ENCODE data around the gene GABPB1. TPM values are rescaled to one million over a fixed set of nuclear protein-coding genes. Genes with fewer than 3 reads are reported as not detected.

Gene GABPB1
- total and polyA plus RNA-seq, 2 donors, result 10.0 to 47.2 TPM

DNA sequence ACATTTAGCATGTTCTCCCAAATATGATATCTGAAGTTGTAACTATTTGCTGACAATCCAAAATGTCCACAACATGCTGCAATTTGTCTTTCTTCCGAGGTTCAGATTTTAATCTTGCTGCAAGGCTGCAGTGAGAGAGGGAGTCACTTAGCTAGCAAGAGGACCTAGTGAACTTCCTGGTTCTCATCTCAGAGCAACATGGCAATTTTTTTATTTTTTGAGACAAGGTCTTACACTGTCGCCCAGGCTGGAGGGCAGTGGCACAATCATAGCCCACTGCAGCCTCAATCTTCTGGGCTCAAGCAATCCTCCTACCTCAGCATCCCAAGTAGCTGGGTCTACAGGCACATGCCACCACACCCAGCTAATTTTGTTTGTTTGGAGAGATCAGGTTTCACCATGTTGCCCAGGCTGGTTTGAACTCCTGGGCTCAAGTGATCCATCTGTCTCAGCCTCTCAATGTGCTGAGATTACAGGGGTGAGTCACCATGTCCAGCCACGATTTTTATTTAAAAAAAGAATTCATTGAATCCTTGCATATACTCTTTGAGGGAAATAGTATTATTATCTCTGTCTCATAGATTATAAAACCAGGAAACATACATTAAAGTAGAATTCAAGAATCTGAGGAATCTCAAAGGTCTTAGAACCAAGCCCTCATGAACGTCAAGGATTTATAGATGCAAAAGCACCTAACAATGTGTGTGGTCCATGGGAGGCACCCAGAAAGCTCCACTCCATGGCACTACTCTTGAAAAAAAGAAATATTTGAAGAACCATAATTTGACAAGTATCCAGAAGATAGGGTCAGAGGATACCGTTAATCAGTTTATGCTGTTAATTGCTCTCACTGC is 98.6 kb downstream of the GABPB1 start:
- H3K36me3 ChIP-seq (ENCODE audit: insufficient read depth), result no peaks in the 10 kb centered on the region
- H3K4me1 ChIP-seq (ENCODE audit: insufficient read depth), result peaks cover 1% of the 10 kb centered on the region
- 56% methylated on average over 5 of the region's 5 CpGs for WGBS
- no peak overlapping the region for H3K4me3 ChIP-seq (ENCODE audit: low read depth, low read length)
- H3K27ac ChIP-seq (ENCODE audit: low read depth), result no peak overlapping the region
- no peak for DNase-seq (ENCODE audit: extremely low spot score)

DNA sequence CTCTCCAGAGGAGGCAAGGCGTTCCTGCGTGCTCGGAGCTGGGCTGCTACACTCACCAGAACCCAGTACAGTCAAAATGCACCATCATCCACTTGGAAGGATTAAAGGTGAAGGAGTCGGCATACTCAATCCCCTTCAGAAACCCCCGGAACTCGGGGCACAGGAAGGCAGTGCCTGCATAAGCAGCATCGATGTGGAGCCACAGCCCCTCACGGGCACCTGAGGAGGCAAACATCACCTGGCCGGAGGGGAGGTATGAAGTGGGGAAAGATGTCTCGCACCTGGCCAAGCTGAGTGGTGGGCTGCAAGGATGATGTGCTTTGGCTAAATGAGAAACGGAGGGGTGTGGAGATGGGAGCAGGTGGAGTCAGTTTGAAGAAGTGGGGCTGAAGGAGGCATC is 102.4 kb downstream of the GABPB1 start:
- H3K4me1 ChIP-seq (ENCODE audit: insufficient read depth), result peaks cover 1% of the 10 kb centered on the region
- DNase-seq (ENCODE audit: extremely low spot score), result no peak
- H3K4me3 ChIP-seq (ENCODE audit: low read depth, low read length), result no peak overlapping the region
- 96% methylated on average over 11 of the region's 11 CpGs for WGBS
- H3K27ac ChIP-seq (ENCODE audit: low read depth), result no peak overlapping the region
- no peaks in the 10 kb centered on the region for H3K36me3 ChIP-seq (ENCODE audit: insufficient read depth)

DNA sequence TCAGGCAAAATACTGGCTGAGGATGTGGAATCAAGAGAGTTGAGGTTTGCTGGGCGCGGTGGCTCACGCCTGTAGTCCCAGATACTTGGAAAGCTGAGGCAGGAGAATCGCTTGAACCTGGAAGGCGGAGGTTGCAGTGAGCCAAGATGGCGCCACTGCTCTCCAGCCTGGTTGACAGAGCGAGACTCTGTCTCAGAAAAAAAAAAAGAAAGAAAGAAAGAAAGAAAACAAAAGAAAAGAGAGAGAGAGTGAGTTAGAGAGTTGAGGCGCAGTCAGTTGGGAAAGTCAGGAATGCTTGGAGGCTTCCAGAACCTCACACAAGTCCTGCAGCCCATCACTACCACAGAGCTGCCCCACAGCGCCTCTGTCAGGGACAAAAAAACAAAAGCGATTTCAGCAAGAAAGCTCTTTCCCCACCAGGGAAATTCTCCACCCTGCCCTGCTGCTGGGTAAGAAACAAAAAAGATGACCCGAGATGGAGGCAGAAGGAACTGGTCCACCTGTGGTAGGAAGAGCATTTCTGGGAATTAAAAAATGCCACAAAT is 103.3 kb downstream of the GABPB1 start:
- Histone ChIP-seq H3K27ac (ENCODE audit: low read depth) (no peak overlapping the region), H3K4me1 (ENCODE audit: insufficient read depth) (no peaks in the 10 kb centered on the region), H3K4me3 (ENCODE audit: low read depth, low read length) (no peak overlapping the region), H3K36me3 (ENCODE audit: insufficient read depth) (no peaks in the 10 kb centered on the region)
- 96% methylated on average over 11 of the region's 11 CpGs for WGBS
- no peak for DNase-seq (ENCODE audit: extremely low spot score)

GRCh38 chr15:50250760-50251394 is 104.1 kb downstream of the GABPB1 start:
- 55% methylated on average over 6 of the region's 6 CpGs for WGBS
- H3K27ac ChIP-seq (ENCODE audit: low read depth), result no peak overlapping the region
- DNase-seq (ENCODE audit: extremely low spot score), result no peak
- no peak overlapping the region for H3K4me3 ChIP-seq (ENCODE audit: low read depth, low read length)
- no peaks in the 10 kb centered on the region for H3K4me1 ChIP-seq (ENCODE audit: insufficient read depth)
- no peaks in the 10 kb centered on the region for H3K36me3 ChIP-seq (ENCODE audit: insufficient read depth)

GRCh38 chr15:50249704-50250103 is 105.3 kb downstream of the GABPB1 start:
- Histone ChIP-seq H3K36me3 (ENCODE audit: insufficient read depth) (no peaks in the 10 kb centered on the region), H3K4me1 (ENCODE audit: insufficient read depth) (no peaks in the 10 kb centered on the region), H3K27ac (ENCODE audit: low read depth) (no peak overlapping the region), H3K4me3 (ENCODE audit: low read depth, low read length) (no peak overlapping the region)
- WGBS, result 58% methylated on average over 2 of the region's 2 CpGs
- no peak for DNase-seq (ENCODE audit: extremely low spot score)

- Histone ChIP-seq H3K4me3 (ENCODE audit: low read depth, low read length) (no peak overlapping the region), H3K4me1 (ENCODE audit: insufficient read depth) (no peaks in the 10 kb centered on the region), H3K27ac (ENCODE audit: low read depth) (no peak overlapping the region), H3K36me3 (ENCODE audit: insufficient read depth) (no peaks in the 10 kb centered on the region)
- WGBS, result 65% methylated on average over 4 of the region's 4 CpGs
- DNase-seq (ENCODE audit: extremely low spot score), result no peak
Observed at GRCh38 chr15:50248994-50249582, 105.9 kb downstream of the GABPB1 start.

GRCh38 chr15:50247819-50248655 is 107.0 kb downstream of the GABPB1 start:
- WGBS, result 88% methylated on average over 14 of the region's 14 CpGs
- no peak for DNase-seq (ENCODE audit: extremely low spot score)

GRCh38 chr15:50246631-50247030 is 108.4 kb downstream of the GABPB1 start:
- H3K4me1 ChIP-seq (ENCODE audit: insufficient read depth), result no peaks in the 10 kb centered on the region
- no peaks in the 10 kb centered on the region for H3K36me3 ChIP-seq (ENCODE audit: insufficient read depth)
- no peak for DNase-seq (ENCODE audit: extremely low spot score)
- WGBS, result 83% methylated on average over 2 of the region's 2 CpGs
- H3K4me3 ChIP-seq (ENCODE audit: low read depth, low read length), result no peak overlapping the region
- no peak overlapping the region for H3K27ac ChIP-seq (ENCODE audit: low read depth)

More at GRCh38 chr15:50247819-50248655, 107.0 kb downstream of the GABPB1 start:
- Histone ChIP-seq H3K36me3 (ENCODE audit: insufficient read depth) (no peaks in the 10 kb centered on the region), H3K27ac (ENCODE audit: low read depth) (no peak overlapping the region), H3K4me3 (ENCODE audit: low read depth, low read length) (no peak overlapping the region), H3K4me1 (ENCODE audit: insufficient read depth) (no peaks in the 10 kb centered on the region)

- no peak for DNase-seq (ENCODE audit: extremely low spot score)
- no peak overlapping the region for H3K27ac ChIP-seq (ENCODE audit: low read depth)
- no peaks in the 10 kb centered on the region for H3K4me1 ChIP-seq (ENCODE audit: insufficient read depth)
- WGBS, result 88% methylated on average over 2 of the region's 2 CpGs
- no peaks in the 10 kb centered on the region for H3K36me3 ChIP-seq (ENCODE audit: insufficient read depth)
- no peak overlapping the region for H3K4me3 ChIP-seq (ENCODE audit: low read depth, low read length)
Observed at GRCh38 chr15:50244959-50245624, 109.9 kb downstream of the GABPB1 start.

DNA sequence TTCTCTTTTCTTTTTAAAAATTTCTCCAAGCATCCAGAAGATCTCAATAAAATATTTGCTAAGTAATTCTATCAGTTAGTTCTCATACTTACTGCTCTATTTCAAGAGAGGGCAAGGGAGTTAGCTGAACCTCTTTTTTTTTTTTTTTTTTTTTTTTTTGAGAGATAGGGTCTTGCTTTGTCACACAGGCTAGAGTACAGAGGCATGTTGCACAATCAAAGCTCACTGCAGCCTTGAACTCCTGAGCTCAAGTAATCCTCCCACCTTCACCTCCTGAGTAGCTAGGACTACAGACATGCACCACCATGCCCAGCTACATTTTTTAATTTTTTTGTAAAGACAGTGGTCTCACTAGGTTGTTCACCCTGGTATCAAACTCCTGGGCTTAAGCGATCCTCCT is 110.8 kb downstream of the GABPB1 start:
- DNase-seq (ENCODE audit: extremely low spot score), result no peak

DNA sequence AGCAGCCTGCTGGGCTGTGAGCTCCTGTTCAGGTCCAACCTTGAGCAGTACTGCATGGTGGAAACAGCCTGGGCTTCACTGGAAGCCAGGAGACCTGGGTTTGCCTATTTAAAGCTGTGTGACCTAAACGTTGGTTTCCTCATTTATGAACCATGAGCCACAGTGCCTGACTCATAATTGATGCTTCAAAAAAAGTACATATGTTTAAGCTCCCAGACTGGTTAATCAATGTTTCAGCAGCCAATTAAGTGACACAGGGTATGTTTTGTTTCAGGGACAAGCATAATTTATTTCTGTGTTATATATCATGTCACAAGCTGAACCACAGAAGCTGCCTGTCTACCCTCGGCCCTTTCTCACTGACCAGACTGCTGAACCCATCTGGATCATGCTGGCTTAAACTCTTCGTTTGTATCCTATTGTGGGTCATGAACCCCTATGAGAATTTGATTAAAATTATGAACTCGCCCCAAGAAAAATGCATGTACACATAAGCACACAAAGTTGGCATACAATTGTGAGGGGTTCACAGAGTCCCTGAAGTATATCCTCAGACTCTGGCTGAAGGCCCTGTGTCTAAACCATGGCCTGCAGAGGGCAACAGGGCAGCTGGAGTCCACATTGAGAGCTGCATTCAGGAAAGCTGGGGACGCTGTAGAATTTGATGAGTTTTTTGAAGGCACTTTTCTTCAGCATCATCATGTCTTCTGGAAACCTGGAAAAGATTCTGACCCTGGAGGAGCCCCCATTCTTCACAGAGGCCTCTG is 113.1 kb downstream of the GABPB1 start:
- H3K27ac ChIP-seq (ENCODE audit: low read depth), result no peak overlapping the region
- H3K36me3 ChIP-seq (ENCODE audit: insufficient read depth), result no peaks in the 10 kb centered on the region
- 72% methylated on average over 5 of the region's 5 CpGs for WGBS
- no peak for DNase-seq (ENCODE audit: extremely low spot score)
- no peaks in the 10 kb centered on the region for H3K4me1 ChIP-seq (ENCODE audit: insufficient read depth)
- no peak overlapping the region for H3K4me3 ChIP-seq (ENCODE audit: low read depth, low read length)

More for the DNA sequence above, 110.8 kb downstream of the GABPB1 start:
- Histone ChIP-seq H3K36me3 (ENCODE audit: insufficient read depth) (no peaks in the 10 kb centered on the region), H3K27ac (ENCODE audit: low read depth) (no peak overlapping the region), H3K4me3 (ENCODE audit: low read depth, low read length) (no peak overlapping the region), H3K4me1 (ENCODE audit: insufficient read depth) (no peaks in the 10 kb centered on the region)
- whole genome bisulfite sequencing, result 93% methylated on average over 1 of the region's 1 CpG

- 82% methylated on average over 2 of the region's 2 CpGs for WGBS
- Histone ChIP-seq H3K36me3 (ENCODE audit: insufficient read depth) (no peaks in the 10 kb centered on the region), H3K27ac (ENCODE audit: low read depth) (no peak overlapping the region), H3K4me3 (ENCODE audit: low read depth, low read length) (no peak overlapping the region), H3K4me1 (ENCODE audit: insufficient read depth) (no peaks in the 10 kb centered on the region)
- DNase-seq (ENCODE audit: extremely low spot score), result no peak
Observed at GRCh38 chr15:50238255-50238654, 116.7 kb downstream of the GABPB1 start.
